HG02938 (cell line): ENCODE measurements around the gene CAV2.
"Not testable (repeated sequence)": the region's sequence is repeated elsewhere in the genome, so short reads cannot be mapped to it uniquely, and the experiment has no call there.

Experiments used
- ATAC-seq: cut with Tn5 transposase; IDR thresholded peaks from one replicate; pipeline ENCODE4 v1.9.1; 2021; ENCODE audit warnings: mild to moderate bottlenecking, moderate library complexity; ENCODE audit not compliant: unreplicated experiment

The CAV2 gene

GRCh38 chr7:116499168-116500077 lies at the start of gene CAV2:
Gene CAV2, plus strand, starts transcription at chr7:116499738. Its CDS starts 44 bp downstream, at chr7:116499782.
- ATAC-seq: peak; percentile 36

- no peak for ATAC-seq
Observed at GRCh38 chr7:116449950-116450349, 49.6 kb upstream of the CAV2 start.

GRCh38 chr7:116451957-116452729 lies 47.4 kb upstream of the CAV2 start:
- ATAC-seq: no peak

GRCh38 chr7:116454377-116454776 lies 45.2 kb upstream of the CAV2 start:
- ATAC-seq: no peak

- ATAC-seq: no peak
Observed at GRCh38 chr7:116455009-116455408, 44.5 kb upstream of the CAV2 start.

- ATAC-seq: no peak
Observed at GRCh38 chr7:116455499-116455898, 44.0 kb upstream of the CAV2 start.

GRCh38 chr7:116461500-116461899 lies 38.0 kb upstream of the CAV2 start:
- no peak for ATAC-seq

DNA sequence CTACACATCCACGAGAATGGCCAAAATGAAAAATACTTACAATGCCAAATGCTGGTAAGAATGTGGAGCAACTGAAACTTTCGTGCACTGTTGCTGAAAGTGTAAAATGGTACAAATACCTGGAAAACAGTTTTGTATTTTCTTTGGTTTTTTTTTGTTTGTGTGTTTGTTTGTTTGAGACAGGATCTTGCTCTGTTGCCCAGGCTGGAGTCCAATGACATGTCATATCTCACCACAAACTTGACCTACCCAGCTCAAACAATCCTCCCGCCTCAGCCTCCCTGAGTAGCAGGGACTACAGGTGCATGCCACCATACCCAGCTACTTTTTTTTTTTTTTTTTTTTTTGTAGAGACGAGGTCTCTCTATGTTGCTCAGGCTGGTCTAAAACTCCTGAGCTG lies 35.6 kb upstream of the CAV2 start:
- no peak for ATAC-seq

- ATAC-seq: no peak
Observed at GRCh38 chr7:116464375-116464774, 35.2 kb upstream of the CAV2 start.

- ATAC-seq: no peak
Observed at GRCh38 chr7:116465125-116465524, 34.4 kb upstream of the CAV2 start.

DNA sequence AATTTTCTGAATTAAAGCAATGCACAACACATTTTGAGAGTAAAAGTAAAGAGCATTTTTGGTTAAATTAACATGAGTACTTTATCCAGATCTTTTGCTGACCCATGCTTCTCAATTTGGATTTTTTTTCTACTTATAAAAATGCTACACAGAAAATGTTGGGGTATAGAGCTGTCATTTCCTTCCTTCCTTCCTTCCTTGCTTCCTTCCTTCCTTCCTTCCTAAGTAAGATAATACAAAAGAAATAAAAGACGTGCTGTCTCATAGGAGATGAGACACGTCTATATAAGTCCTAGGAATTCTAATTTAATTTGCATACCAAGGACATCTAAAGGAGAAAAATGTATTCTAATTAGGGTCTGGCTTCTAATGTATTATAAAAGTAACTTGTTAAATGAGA lies 31.0 kb upstream of the CAV2 start:
- ATAC-seq: no peak

DNA sequence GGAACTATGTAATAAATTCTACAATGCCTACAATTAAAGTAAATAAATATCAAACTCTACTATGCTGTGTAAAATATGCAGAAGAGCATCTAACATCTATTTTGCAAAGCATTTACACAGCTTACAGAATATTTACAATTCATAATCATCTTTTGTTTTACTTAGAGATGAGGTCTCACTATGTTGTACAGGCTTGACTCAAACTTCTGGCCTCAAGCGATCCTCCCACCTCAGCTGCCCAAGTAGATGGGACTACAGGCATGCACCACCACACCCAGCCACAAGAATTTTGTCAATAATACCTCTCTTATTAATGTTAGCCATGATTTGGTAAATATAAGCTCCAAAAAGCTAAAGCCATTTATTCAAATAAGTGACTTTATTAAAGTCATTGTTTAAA lies 21.9 kb upstream of the CAV2 start:
- no peak for ATAC-seq

- ATAC-seq: no peak
Observed at GRCh38 chr7:116478834-116479233, 20.7 kb upstream of the CAV2 start.

- ATAC-seq: no peak
Observed at GRCh38 chr7:116483271-116483942, 16.1 kb upstream of the CAV2 start.

DNA sequence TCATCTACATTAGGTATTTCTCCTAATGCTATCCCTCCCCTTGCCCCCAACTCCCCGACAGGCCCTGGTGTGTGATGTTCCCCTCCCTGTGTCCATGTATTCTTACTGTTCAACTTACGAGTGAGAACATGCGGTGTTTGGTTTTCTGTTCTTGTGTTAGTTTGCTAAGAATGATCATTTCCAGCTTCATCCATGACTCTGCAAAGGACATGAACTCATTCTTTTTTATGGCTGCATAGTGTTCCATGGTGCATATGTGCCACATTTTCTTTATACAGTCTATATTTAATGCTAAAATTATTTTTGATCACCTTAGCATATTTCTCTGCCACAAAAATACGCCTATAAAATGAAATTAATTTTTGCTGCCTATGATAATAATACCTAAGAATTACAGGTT lies 15.1 kb upstream of the CAV2 start:
- ATAC-seq: not testable (repeated sequence)

DNA sequence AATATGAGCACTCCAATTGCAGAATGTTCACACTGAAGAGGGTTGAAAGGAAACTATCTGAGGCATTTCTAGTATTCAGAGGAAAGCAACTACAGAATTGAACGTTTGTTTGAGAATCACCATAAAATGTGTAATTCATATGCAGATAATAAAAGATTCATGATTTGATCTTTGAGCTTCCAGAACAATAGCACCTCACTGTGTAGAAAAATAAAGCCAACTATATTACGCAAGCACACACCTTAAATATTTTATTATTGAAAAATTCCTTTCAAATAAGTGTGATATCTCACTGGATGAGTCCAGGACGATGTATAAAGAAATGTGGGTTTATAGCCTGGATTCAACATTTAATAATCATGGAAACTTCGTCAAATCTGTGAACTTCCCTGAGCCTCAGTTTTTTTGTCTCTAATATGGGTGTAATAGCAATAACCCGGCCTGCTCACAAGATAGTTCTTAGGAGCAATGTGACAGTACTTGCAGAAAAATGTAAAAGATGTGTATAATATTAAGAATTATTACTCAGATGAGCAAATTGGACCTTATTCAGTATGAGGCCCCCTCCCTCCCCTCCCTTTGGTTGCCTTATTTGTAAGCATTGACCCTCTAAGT lies 11.5 kb upstream of the CAV2 start:
- ATAC-seq: no peak

- ATAC-seq: no peak
Observed at GRCh38 chr7:116490351-116490750, 9.2 kb upstream of the CAV2 start.

GRCh38 chr7:116491887-116492653 lies 7.5 kb upstream of the CAV2 start:
- ATAC-seq: no peak

DNA sequence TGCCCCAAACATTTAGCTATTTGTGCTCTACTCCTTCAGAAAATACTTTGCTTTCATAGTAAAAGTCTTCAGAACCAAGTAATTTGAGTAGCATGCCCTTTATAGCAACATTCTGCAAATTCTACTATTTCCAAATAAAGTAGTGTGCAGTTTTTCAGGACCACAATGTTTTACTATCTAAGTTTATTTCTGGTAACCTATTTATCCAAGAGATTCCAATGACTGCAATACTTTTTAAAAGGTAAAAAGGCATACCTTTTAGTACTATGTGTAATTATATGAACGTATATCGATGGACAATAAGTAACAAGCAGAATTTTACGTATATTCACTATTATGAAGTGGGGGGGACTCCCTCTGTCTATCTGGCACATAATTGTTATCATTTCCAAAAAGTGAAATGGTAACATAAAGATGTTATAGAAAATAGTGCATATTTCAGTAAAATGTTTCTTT lies 6.9 kb upstream of the CAV2 start:
- ATAC-seq: no peak

GRCh38 chr7:116493449-116493848 lies 6.1 kb upstream of the CAV2 start:
- ATAC-seq: no peak
